HG03521 (cell line): ENCODE data around the gene COL28A1.
"Not testable (repeated sequence)": the region's sequence is repeated elsewhere in the genome, so short reads cannot be mapped to it uniquely, and the experiment has no call there.

Experiments used
- ATAC-seq: cut with Tn5 transposase; IDR thresholded peaks from one replicate; pipeline ENCODE4 v1.9.1; 2021; ENCODE audit warnings: mild to moderate bottlenecking, moderate library complexity; ENCODE audit not compliant: unreplicated experiment

COL28A1 gene

GRCh38 chr7:7476381-7476780 lies 59.3 kb downstream of the COL28A1 start:
- ATAC-seq, result no peak

GRCh38 chr7:7475601-7476000 lies 60.1 kb downstream of the COL28A1 start:
- no peak for ATAC-seq

- no peak for ATAC-seq
Measured at GRCh38 chr7:7474436-7474835, 61.2 kb downstream of the COL28A1 start.

GRCh38 chr7:7464991-7465765 lies 70.5 kb downstream of the COL28A1 start:
- ATAC-seq, result not testable (repeated sequence)

GRCh38 chr7:7454000-7454399 lies 81.7 kb downstream of the COL28A1 start:
- ATAC-seq, result no peak

GRCh38 chr7:7452652-7453051 lies 83.0 kb downstream of the COL28A1 start:
- no peak for ATAC-seq

GRCh38 chr7:7452119-7452518 lies 83.6 kb downstream of the COL28A1 start:
- ATAC-seq, result no peak

GRCh38 chr7:7449055-7449454 lies 86.6 kb downstream of the COL28A1 start:
- no peak for ATAC-seq

- no peak for ATAC-seq
Measured at GRCh38 chr7:7446616-7447015, 89.1 kb downstream of the COL28A1 start.

GRCh38 chr7:7443806-7444350 lies 91.8 kb downstream of the COL28A1 start:
- no peak for ATAC-seq

- ATAC-seq, result no peak
Measured at GRCh38 chr7:7439564-7439963, 96.1 kb downstream of the COL28A1 start.

- no peak for ATAC-seq
Measured at GRCh38 chr7:7438851-7439250, 96.8 kb downstream of the COL28A1 start.

- no peak for ATAC-seq
Measured at GRCh38 chr7:7435978-7436377, 99.7 kb downstream of the COL28A1 start.

GRCh38 chr7:7434329-7434728 lies 101.3 kb downstream of the COL28A1 start:
- ATAC-seq, result no peak

GRCh38 chr7:7433811-7434210 lies 101.9 kb downstream of the COL28A1 start:
- no peak for ATAC-seq

- ATAC-seq, result no peak
Measured at GRCh38 chr7:7432979-7433378, 102.7 kb downstream of the COL28A1 start.

GRCh38 chr7:7428806-7429205 lies 106.9 kb downstream of the COL28A1 start:
- ATAC-seq, result no peak

- no peak for ATAC-seq
Measured at GRCh38 chr7:7427363-7427762, 108.3 kb downstream of the COL28A1 start.

- ATAC-seq, result no peak
Measured at GRCh38 chr7:7426676-7427075, 109.0 kb downstream of the COL28A1 start.

GRCh38 chr7:7425321-7425720 lies 110.4 kb downstream of the COL28A1 start:
- ATAC-seq, result no peak

- ATAC-seq, result peak; percentile 78
Measured at GRCh38 chr7:7424151-7424873, 111.4 kb downstream of the COL28A1 start.

- no peak for ATAC-seq
Measured at GRCh38 chr7:7422641-7423040, 113.0 kb downstream of the COL28A1 start.
